ENCODE data around the gene FYN. TPM values are rescaled to one million over a fixed set of nuclear protein-coding genes. Genes with fewer than 3 reads are reported as not detected.

The FYN gene
- total RNA-seq, 1 donor from 2014 or later, result 165 TPM

DNA sequence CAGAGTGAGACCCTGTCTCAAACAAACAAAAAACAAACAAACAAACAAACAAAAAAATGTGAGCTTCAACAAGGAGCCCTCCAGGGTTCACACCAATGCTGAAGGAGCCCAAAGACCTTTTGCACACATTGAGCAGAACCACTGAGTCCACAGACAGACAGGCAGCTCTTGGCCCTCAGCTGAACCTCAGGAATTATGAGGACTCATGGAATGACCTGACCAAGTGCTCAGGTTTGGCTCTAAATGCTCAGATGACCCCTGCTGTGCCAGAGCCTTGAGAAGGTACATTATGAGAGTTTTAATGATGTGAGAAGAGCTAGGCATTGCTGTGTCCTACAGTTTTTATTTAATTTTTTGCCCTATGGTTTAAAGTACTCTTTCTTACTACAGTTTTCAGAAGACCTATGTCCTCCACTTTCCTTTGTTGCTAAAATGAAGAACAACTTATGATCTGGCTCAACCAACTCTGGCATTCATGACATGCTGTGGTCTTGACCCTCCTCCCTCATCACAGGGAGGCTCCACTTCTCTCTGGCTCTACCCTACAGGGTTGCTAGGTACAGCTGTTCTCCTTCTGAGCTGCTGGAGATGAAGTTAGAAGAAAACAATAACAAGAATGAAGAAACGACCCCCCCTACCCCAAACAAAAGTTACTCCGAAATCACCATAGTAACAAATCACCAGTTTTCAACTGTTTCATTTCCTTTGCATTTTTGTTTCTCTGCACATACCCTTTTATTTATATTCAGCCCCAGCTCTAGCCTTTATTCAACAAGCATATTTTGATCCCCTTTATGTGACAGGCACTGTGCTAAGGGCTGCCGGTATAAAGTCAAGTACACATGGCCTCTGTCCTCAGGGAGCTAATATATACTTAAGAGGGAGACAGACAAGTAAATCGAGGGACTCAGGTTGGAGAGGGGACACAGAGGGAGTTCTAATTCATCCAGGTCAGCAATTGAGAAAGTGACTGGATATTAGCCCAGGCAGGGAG is 138.9 kb downstream of the FYN start:
- DNase-seq (ENCODE audit: low read depth), result peak; percentile 79

GRCh38 chr6:111732390-111732789 is 140.9 kb downstream of the FYN start:
- DNase-seq (ENCODE audit: low read depth), result no peak

DNA sequence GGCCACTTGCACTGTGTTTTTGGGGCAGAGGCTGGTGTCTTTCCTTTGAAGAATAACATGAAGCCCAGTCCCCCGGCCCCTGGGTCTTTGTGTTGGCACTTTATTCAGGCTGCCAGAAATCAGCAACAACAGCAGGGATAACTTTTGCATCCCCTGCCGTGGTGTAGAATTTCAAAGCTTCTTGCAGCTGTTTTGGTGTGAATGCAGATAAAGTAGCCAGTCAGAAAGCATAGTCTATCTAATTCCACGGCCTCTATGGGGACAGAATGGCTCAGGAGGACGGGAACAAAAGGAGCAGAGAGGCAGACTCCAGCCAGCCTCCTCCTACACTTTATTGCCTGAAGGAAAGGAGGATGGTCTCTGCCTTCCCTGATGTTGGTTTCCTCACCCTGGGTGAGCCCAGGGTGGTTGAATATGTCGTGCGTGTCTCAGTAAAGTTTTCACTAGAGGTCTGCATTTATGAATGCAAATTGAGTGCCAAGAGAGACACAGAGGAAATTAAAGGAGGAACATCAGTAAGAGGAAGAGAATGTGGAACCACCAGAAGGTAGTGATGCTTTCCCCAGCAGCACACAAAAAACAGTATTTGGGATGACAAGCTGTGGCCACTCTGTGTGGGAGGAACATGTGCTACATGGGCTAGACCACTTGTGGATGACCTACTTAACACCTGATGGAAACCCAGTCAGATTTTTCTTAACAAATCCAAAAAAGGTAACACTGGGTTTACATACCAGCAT is 141.6 kb downstream of the FYN start:
- peak; percentile 61 for DNase-seq (ENCODE audit: low read depth)

- no peak for DNase-seq (ENCODE audit: low read depth)
Observed at GRCh38 chr6:111730864-111731263, 142.4 kb downstream of the FYN start.

GRCh38 chr6:111727802-111728201 is 145.4 kb downstream of the FYN start:
- DNase-seq (ENCODE audit: low read depth), result peak; percentile 44

GRCh38 chr6:111727041-111727440 is 146.2 kb downstream of the FYN start:
- DNase-seq (ENCODE audit: low read depth), result peak; percentile 28

DNA sequence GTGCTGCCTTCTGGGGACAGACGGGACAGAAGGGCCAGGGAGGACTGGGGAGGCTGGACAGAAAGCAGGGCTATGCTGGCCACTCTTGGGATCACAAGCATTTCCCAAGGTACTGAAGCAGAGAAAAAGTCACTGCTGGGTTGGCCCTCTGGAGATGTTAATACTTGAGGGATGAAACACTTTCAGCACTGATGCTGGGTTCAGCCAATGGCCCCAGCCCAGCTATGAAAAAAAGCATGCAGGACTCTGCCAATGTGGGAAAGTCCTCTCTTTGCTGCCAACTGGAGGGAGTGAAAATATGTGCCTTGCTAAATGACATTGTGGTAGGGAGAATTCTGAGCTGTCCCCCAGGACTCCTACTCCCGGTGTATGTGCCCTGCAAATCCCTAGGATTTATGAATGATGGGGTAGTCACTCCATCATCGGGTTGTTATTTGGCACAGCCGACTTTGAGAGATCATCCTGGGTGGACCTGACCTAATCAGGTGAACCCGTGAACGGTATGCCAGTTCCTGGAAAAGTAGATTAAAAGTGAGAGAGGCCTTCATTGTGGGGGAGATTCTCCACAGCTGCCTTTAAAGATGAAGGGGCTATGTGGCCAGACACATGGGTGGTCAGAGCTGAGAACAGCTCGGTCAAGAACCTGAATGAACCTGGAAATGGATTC is 147.7 kb downstream of the FYN start:
- peak; percentile 58 for DNase-seq (ENCODE audit: low read depth)

- no peak for DNase-seq (ENCODE audit: low read depth)
Observed at GRCh38 chr6:111724505-111724904, 148.7 kb downstream of the FYN start.

DNA sequence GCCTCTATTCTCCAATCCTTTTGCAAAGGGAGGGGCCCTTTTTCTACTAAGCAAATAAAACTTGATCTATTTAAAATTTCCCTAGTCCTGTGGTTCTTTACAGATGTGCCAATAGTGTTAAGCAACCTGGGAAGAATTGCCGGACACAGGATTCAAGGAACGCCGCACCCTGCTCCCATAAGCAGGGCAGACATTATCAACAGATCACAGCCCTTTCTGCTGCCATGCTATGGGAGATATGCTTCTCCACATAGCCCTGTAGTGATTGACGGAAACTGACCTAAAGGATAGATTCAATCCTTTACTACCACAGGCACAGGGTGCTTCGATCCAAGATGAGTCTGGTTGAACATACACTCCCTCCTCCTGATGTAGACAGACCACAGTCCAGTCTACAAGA is 149.2 kb downstream of the FYN start:
- no peak for DNase-seq (ENCODE audit: low read depth)

DNA sequence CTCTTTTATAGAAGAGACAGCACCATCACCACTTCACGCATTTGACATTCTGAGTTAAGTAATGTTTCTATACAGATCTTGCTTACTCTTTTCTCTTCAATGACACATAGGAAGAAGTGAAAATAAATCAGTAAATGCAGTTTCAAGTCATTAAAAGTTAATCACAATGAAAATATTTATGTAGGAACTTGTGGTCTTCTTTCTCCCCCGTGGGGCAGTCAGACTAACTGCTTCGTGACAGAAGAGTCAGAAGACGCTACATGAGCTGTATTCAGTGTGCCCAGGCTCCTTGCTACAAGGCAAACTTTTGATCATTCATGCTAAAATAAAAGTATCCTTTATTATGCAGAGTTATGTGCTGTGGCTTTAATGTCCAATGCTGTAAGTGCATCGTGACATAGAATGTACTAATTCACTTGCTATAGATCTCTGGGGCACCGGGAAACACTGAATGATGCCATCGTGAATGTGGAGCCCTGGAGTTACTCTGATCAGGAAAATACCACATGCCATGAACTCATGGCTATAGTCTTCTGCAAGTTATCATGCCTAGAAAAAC is 149.8 kb downstream of the FYN start:
- no peak for DNase-seq (ENCODE audit: low read depth)

DNA sequence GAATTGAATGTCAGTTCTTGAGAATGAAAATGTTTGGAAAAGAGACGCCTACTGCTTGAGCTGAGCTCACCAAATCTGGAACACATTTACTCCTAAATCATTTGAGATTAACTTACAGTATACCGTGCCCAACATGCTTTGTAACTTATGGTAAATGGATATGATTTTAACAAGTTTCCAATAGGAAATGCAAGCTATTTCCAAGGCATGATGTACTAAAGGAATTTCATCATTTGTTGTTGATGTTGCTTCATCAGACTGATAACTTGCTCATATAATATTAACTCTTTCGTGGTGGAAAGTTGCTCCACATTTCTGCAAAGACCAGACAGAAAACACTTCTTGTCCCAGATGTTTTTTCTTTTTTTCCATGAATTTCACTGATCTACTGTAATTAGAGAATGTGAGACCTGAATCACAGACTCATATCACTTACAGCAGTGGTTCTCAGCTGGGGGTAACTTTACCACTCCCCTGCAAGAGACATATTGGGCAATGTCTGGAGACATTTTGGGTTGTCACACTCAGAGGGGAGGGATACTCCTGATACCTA is 151.0 kb downstream of the FYN start:
- DNase-seq (ENCODE audit: low read depth), result peak; percentile 14

GRCh38 chr6:111721753-111722154 is 151.5 kb downstream of the FYN start:
- DNase-seq (ENCODE audit: low read depth), result peak; percentile 43

DNA sequence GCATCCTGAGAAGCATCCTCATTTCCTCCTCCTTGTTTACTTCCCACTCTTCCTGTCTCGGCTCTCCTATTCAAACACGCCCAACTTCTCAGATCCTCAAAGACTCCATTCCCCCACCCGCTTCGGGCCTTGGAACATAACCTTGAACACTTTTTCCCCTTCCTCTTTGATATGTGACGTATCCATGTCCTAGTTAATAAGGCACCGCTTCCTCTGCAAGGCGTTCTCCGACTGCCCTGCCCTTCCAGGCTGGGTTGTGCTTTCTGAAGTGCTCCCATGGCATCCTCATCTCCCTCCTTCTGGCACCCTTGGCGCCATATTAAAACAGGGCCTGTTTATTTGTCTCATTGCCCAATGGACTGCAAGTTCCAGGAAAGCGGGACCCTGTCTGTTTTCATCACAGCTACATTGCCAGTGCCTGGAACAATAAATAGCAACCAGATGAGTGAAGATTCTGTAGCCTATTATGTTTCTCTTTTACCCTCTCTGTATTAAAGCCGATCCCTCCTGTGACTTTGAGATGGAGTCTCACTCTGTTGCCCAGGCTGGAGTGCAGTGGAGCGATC is 152.2 kb downstream of the FYN start:
- DNase-seq (ENCODE audit: low read depth), result no peak

GRCh38 chr6:111718990-111719389 is 154.3 kb downstream of the FYN start:
- no peak for DNase-seq (ENCODE audit: low read depth)

DNA sequence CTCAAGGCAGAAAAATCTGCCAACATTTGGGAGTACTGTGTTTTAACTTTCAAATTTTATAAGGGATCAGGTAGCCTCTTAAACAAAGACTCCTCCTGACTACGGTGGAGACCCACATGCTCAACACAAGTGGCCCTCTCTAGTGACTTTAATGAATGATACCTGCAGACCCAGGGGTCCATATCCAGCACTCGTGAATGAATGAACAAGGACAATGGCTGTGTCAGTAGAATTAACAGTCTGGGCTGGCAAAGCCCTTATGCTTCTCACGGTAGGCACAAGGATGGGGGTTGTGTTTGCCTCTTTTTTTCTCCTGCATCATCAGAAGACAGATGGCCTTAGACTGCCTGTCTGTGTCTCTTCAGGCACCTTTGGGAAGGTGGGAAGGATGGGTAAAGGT is 154.9 kb downstream of the FYN start:
- no peak for DNase-seq (ENCODE audit: low read depth)

GRCh38 chr6:111717621-111718020 is 155.6 kb downstream of the FYN start:
- DNase-seq (ENCODE audit: low read depth), result no peak

DNA sequence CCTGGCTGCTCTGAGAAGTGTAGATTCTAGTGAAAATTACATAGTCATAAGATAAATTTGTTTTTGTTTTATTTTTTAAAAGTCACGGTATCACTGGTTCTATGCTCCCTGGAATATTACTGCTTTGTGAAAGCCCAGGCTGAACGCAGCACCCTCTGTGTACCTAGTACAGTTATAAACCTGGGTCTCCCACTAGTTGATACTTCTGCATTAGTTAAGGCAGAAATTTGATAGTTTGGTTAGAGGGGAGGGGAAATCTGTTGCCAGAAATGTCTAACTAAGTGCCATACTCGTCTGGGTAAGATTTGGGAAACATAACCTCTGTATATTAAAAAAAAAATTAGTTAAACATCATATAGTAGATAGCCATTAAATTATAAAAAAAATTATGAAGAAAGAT is 156.9 kb downstream of the FYN start:
- no peak for DNase-seq (ENCODE audit: low read depth)

DNA sequence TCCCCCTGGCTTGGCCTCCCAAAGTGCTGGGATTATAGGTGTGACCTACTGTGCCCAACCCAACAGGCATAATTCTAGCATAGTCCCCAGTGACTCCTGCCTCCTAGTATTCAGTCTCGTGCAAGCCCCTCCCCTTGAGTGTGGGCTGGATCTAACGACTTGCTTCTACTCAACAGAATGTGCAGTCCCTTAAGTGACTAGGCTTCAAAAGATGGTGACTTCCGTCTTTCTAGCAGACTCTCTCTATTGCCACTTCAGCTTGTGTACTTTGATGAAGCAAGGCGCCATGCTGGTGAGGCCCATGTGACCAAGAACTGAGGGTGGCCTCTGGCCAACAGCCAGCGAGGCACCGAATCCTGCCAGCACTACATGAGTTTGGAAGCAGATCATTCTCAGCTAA is 157.9 kb downstream of the FYN start:
- no peak for DNase-seq (ENCODE audit: low read depth)

DNA sequence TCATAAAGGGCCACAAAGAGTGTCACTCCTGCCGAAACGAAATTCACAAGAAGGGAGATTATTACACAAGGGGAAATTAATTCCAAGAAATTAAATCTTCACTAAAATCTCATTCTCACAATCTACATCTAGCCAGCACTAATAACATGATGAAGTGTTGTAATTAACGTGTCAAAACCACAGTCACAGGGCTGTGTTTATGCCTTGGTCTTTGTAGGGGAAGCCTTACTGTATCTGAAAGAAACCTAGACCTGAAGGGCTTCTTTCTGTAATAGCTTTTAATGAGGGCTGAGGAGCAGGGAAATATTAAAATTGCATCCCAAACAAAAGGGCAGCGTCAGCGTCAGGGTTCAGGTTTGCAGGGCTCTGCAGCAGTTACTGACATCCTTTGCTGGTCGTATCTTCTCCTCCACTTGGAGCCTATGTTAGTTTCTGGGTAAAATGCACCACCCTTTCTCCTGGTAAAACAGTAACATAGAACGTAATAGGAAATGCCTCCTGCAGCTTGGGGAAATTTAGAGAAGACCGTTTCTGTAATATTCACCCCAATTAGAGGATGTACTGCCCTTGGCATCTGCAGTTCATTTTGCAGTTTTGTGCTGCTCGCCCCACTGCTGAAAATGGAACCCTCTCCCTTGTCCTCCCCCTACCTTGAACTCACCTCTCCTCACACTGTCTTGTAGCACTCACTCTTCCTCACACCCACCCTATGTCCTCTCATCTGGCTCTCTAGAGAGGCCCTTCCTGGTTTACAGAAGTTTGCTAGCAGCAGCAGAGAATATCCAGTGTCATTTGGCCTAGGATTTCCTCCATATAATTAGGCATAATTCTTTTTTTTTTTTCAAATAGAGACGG is 158.6 kb downstream of the FYN start:
- DNase-seq (ENCODE audit: low read depth), result no peak

GRCh38 chr6:111713811-111714210 is 159.4 kb downstream of the FYN start:
- DNase-seq (ENCODE audit: low read depth), result no peak

Measured in myocyte (in vitro differentiated cells).